ENCODE measurements around the gene STX8.

STX8 gene

DNA sequence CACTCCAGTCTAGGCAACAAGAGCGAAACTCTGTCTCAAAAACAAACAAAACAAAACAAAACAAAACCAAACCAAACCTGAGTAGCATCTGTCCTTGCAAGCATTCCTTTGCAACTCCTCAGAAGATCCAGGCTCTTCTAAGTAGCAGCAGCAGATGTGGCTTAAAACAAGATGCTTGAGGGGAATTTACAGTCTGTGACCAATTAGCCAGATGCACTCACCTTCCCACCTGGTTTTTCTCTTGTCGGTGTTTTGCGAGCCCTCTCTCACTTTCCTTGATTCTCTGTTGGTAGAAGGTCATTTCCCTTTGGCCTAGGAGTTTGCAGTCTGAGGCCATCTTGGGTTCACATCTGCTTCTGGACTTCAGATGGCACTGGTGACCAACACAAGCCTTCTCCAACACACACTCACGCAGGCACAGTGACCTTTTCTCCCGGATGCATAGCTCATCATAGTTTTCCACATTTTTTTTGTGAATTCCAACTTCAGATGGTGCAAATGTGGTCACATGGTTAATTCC is 276.8 kb downstream of the STX8 start:
- DNase-seq (ENCODE audit: low read depth in 2 of 2), result no peak

DNA sequence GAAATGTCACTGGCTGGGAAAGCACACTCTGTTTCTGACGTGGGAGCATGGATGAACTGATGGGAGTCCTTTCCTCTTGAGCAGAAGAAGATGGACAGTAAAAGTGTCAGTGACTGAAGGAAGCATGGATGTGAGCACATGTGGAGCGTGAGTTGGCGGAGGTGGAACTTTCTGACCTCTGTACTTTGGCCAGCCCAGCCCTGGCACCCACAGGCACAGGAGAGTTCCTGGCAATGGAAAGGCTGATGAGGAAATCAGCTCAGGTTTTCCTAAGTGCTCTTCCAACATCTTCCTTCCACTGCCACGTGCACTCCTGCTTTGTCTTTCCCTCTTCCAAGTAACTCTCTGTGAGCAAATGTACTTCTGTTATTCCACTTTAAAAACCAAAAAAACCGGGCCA is 277.5 kb downstream of the STX8 start:
- DNase-seq (ENCODE audit: low read depth in 2 of 2), result no peak

DNA sequence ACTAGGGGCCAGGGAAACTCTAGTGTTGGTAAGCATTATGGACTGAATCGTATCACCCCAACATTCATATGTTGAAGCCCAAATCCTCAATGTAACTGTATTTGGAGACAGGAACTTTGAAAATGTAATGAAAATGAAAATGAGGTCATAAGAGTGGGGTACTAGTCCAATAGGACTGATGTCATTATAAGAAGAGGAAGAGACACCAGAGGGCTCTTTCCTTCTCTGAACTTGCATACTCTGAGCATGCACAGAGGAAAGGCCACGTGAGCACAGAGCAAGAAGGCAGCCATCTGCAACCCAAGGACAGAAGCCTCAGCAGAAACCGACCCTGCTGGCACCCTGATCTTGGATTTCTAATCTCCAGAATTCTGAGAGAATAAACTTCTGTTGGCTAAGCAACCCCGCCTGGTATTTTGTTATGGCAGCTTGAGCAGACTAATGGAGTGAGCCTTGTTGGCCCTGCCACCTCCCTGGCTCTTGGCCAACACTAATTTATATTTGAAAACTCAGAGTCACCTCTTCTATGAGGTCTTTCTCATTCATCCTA is 280.9 kb downstream of the STX8 start:
- DNase-seq (ENCODE audit: low read depth in 2 of 2), result no peak

DNA sequence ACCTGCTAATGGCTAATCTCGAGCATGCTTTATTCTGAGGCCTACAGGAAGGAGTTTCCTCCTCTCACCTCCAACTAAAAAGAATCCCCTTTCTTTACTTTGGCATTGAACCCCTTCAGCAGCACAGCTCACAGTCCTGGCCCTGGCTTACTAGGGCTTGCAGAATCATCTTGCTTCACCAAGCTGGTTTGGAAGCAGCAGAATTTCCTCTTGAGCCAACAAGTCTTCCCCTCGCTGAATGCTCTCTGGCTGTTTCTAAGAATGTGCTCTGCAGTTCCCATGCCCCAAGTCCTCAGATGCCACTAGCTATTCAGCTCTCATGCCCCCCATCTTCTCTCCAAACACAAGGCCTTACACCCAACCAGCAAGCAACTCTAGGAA is 283.1 kb downstream of the STX8 start:
- no peak for DNase-seq (ENCODE audit: low read depth in 2 of 2)

DNA sequence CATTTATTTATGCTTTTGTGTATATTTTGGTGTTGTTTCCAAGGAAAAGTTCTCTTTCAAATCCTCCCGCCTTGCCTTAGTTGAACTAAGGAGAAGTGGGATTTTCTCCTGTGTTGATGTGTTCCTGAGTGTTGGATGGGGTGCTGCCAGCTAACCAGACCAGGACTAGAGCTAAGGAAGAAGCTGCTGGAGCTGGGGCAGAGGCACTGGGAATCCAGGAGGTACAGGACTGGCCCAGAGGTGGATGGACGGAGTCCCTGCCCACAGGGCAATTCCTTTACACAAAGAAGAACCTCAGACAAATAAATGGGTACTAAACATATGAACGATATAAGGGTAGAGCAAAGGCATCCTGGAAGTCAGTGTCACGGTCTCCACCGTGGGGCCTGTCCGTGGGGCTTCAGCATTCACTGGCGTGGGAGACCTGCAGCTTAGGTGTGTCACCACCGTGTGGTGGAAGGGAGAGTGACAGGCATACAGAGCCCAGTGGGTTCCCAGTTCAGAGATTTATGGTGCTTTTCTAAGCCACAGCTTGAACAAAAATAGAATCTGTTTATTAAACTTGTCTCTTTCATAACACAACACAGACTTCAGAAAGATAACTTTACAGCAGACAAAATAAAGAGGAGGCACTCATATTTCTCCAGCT is 283.6 kb downstream of the STX8 start:
- no peak for DNase-seq (ENCODE audit: low read depth in 2 of 2)

DNA sequence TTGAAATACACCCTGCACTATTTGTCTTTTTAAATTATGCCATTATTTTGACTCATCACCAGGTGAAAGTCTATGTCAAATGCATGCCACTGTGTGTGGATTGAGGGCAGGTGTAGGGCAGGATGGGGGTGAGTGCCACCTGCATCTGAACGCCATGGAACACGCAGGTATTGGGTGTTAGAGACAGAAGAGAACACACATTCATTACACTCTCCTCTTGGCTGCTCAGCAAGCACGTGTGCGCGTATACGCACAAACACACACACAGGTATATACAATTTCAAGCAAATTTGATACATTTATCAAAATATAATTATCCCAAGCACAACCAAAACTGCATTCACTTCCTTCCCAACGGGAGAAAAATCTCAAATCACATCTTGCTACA is 285.4 kb downstream of the STX8 start:
- DNase-seq (ENCODE audit: low read depth in 2 of 2), result no peak

- no peak for DNase-seq (ENCODE audit: low read depth in 2 of 2)
Measured at GRCh38 chr17:9287306-9287705, 288.3 kb downstream of the STX8 start.

- no peak for DNase-seq (ENCODE audit: low read depth in 2 of 2)
Measured at GRCh38 chr17:9286434-9286833, 289.2 kb downstream of the STX8 start.

GRCh38 chr17:9285602-9286427 is 289.8 kb downstream of the STX8 start:
- DNase-seq (ENCODE audit: low read depth in 2 of 2), result no peak

- DNase-seq (ENCODE audit: low read depth in 2 of 2), result no peak
Measured at GRCh38 chr17:9284884-9285283, 290.7 kb downstream of the STX8 start.

DNA sequence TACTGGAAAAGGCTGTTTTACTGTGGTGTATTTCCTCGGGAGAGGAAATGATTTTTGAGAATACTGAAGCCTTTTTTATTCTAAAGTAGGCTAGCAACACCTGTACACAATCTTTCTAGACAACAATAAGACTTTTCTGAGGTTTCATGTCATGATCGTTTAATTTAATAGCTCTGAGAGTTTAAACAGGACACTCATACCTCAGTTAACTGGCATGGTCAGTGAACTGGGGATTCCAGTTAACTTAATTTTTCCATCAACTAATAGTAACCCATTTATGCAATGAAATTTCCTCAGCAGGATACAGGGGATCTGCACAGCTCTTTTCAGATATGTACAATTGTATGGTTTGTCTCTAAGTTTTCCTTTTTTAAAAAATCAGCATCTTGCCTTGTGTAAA is 291.7 kb downstream of the STX8 start:
- no peak for DNase-seq (ENCODE audit: low read depth in 2 of 2)

GRCh38 chr17:9279893-9280292 is 295.7 kb downstream of the STX8 start:
- no peak for DNase-seq (ENCODE audit: low read depth in 2 of 2)

DNA sequence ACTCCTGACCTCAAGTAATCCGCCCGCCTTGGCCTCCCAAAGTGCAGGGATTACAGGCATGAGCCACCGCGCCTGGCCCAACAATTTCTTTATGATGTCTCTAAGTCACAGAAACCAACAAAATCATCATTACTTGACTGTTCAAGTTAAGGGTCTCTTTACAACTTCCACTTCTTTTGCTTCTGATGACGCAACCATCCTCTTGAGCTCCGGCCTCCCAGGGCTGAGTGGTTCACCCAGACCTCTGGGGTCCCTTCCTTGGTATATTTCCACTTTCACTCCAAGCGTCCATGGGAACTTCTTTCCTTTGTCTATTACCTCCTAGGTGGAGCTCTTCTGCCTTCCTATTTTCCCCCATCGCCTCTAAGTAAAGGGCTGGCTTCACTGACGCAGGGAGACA is 300.6 kb downstream of the STX8 start:
- DNase-seq (ENCODE audit: low read depth in 2 of 2), result no peak

DNA sequence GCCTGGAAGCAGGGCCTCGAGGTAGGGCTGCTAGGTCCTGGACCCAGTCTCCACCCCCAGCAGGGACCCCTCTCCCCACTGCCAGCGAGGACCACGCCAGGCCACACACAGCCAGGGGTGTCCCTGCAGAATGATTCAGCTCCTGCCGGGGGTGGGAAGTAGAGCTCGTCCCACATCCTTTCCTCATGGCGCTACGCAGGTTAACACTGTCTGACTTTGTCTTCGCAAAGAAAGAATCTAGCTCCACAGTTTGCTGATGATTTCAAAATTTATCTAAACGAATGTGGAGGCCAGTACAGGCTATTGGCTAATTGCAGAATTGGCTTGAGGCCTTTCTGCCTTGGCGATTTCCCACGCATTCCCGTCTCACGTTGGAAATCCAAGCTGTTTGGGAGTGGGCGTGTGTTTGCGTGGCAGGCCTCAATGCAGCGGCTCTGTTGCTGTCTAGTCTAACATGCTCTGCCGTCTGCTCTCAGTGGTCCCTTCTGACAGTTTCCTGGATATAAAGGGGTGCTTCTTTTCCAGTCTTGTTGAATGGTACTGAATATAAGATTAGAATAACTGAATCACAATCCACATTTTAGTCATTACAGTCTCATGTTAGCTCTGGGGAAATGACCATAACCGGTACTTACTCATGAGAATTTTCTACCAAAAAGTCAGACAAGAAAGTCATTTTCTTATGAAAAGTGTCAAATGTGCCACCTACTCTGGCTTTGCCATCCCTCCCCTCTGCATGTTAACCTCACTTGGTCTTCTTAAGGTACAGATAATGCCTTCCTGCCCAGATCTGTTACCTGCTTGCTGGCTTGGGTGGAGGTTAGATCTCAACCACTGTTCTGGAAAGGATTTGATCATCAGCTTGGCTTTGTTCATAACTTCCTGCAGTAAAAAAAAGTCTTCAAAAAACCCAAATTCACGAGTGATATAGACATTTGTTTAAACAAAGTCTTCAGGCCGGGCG is 301.9 kb downstream of the STX8 start:
- DNase-seq (ENCODE audit: low read depth in 2 of 2), result no peak

- no peak for DNase-seq (ENCODE audit: low read depth in 2 of 2)
Measured at GRCh38 chr17:9272501-9273200, 303.0 kb downstream of the STX8 start.

GRCh38 chr17:9271989-9272388 is 303.6 kb downstream of the STX8 start:
- DNase-seq (ENCODE audit: low read depth in 2 of 2), result no peak

DNA sequence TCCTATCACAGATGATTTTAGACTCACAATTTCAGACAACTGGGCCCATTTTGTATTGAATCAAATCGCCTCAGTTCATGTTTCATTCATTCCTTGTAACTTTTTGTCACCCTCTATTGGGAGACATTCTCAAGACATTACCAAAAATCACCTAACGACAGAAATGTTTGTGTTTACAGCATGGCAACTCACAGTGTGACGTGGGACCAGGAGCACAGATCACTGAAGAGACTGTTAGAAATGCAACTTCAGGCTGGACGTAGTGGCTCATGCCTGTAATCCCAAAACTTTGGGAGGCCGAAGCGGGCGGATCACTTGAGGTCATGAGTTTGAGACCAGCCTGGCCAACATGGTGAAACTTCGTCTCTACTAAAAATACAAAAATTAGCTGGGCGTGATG is 304.7 kb downstream of the STX8 start:
- DNase-seq (ENCODE audit: low read depth in 2 of 2), result no peak

- DNase-seq (ENCODE audit: low read depth in 2 of 2), result no peak
Measured at GRCh38 chr17:9269350-9270035, 306.1 kb downstream of the STX8 start.

DNA sequence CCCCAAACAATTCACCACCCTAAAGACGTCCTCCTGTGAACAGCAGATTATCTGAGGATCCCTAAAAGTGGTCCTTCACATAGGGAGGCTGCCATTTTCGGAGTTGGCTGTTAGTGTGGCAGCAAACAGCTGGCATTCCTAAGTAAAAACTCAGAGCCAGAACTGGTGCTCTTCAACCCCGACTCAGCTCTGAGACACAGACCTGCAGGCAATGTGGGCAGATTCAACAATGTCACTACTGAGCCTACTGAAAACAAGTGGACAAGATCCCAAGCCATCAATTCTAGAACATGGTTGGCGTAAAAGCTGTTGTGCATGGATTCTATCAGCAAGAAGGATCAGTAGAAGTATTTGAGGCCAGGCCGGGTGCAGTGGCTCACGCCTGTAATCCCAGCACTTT is 307.1 kb downstream of the STX8 start:
- no peak for DNase-seq (ENCODE audit: low read depth in 2 of 2)

- DNase-seq (ENCODE audit: low read depth in 2 of 2), result no peak
Measured at GRCh38 chr17:9266697-9267117, 308.9 kb downstream of the STX8 start.

All from stimulated activated CD8-positive, alpha-beta memory T cell treated with anti-CD3 and anti-CD28 coated beads, Interleukin-2, amount 100 ng/mL, for 1 hour (primary cell).